GM19240 (cell line): ENCODE measurements around the gene ZPR1.

ENCODE experiments used
- DNase-seq: peaks from one replicate; pipeline ENCODE4 v3.0.0; 2011; ENCODE audit warnings: low spot score; ENCODE audit not compliant: insufficient read length

Gene ZPR1

DNA sequence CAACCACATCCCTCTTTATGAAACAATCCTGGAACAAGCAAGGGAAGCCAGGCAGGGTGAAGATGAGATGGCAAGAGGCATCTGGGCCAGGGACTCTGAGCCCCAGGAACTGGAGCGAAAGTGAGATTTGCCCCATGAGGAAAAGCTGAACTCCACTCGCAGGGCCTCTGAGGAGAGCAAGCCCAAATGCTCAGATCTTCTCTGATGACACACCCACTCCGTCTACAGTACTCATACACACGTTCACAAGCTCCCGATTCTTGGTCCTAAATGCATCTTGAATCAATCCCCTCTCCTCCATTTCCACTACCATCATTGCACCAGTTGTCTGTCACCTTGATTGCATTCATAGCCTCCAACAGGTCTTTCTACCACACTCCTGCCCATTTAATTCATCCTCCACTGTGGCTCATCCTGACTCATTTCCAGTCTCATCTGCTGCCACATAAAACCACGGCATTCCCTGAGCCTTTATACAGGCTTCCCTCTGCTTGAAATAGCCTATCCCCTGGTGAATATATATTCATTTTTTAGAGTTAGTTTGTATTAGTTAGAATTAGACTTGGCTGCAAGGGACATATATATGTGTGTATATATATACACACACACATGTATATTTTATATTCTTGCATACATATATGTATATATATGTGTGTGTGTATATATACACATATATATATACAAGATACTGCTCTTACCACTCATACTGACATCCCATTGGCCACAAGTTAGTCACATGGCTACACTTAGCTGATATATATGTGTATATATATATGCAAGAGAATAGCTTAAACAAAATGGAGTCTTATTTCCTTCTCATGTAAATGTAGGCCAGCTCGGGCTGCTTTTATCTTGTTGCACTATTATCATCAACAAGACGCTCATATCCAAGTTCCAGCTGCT is 5.3 kb upstream of the ZPR1 start:
- DNase-seq: no peak

- DNase-seq: no peak
Measured at GRCh38 chr11:116792144-116792868, 4.5 kb upstream of the ZPR1 start.

DNA sequence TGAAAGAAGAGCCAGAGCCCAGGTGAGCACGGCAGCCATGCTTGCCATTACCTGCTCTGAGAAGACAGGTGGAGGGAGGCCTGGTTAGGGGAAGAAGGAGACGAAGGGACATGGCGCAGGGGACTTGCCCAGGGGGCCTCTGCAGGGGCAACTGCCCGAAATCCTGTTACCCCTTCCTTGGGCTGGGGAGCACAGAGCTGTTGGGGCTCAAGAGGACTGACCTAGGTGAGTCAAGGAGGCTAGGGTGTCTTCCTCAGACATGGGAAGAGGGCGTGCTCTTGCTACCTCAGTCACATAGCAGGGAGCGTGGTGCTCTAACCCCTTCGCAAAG is 4.0 kb upstream of the ZPR1 start, which contains the start of gene APOA5:
Gene APOA5, minus strand, starts transcription at position 67 of the 331 bp plus-strand sequence. Its CDS starts 19 bp downstream, at position 48.
- DNase-seq: no peak

GRCh38 chr11:116791002-116791812 is 3.4 kb upstream of the ZPR1 start:
- DNase-seq: peak; percentile 65

DNA sequence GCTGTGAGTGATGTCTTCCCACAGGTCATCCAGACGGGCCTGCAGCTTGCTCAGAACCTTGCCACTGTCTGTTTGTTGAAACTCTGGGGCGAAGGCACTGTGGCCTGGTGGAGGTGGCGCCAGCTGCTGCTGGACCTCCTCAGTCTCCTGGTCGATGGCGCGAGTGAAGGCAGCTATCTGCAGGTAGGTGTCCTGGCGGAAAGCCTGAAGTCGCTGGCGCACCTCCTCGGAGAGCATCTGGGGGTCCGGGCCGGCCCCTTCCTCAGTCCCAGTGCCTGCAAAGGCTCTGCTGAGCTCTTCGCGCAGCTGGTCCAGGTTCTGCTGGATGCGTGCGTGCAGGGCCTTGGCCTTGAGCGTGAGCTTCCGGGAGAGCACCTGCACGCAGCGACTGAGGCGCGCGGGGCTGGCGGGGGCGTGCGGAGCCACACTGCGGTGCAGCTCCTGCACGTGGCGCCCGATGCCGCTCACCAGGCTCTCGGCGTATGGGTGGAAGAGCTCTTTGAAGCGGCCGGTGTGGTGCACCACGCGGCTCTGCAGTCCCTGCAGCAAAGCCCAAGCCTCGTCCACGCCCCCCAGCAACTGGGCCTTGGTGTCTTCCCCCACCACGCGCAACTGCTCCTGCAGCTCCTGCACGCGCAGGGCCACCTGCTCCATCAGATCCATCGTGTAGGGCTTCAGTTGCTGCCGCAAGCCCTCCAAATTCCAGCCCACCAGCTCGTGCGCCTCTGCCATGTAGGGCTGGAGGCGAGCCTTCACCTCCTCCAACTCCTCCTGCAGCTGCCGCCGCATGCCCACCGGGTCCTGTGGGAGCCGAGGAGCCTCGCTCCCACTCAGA is 2.6 kb upstream of the ZPR1 start:
- no peak for DNase-seq

- no peak for DNase-seq
Measured at GRCh38 chr11:116788975-116789374, 1.2 kb upstream of the ZPR1 start.

GRCh38 chr11:116788534-116788933 is 711 bp upstream of the ZPR1 start:
- no peak for DNase-seq

- no peak for DNase-seq
Measured at GRCh38 chr11:116787436-116787785, 412 bp downstream of the ZPR1 start.

GRCh38 chr11:116786966-116787365 is 857 bp downstream of the ZPR1 start:
- no peak for DNase-seq

DNA sequence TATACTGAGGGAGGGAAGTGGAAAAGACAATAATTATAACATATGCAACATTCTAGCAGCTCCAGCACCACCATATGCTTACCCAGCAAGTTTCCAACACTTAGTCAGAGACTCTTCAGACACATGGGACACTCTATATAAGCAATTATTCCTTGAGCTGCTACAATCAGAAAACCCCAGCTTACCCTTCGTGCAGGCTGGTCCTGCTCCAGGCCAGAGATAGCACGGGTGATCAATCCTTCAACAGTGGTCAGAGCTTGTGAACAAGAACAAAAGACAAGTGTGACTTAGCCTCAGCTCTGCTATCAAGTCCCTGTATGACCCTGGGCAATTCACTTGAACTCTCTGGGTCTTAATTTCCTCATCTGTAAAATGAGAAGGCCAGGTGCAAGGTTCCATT is 1.5 kb downstream of the ZPR1 start:
- no peak for DNase-seq

DNA sequence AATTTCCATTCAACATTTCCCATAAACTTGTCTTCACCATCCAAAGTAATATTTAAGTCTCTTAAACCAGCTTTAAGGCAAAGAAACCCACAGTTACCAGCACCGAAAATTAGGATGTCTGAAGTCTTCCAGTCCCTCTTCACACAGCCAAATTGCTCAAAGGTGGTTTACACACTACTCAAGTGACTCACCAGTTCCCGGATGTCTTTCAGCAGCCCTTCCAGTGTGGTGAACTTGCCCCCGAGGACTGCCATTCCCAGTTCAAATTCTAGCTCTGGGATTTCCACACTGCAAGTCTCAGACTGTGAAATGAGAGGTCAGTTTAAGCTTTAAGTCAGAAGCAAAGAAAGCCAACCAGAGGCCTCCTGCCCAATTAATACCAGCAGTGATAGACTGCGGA is 5.1 kb downstream of the ZPR1 start:
- no peak for DNase-seq

- no peak for DNase-seq
Measured at GRCh38 chr11:116778556-116778955, 9.3 kb downstream of the ZPR1 start.

DNA sequence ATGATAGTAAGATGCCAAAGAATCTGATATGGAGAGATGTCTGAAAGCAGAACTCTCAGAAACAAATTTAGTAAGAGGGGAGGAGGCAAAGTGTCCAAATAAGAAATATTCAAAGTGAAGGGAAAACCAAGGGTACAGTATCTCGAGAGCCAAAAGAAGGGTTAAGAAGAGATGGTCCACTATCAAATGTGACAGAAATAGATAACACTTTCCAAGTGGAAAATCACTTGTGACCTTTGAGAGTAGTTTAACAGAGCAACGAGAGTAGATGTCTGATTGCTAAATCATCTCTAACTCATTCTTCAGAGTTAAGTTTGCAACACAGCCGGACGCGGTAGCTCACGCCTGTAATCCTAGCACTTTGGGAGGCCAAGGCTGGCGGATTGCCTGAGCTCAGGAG is 10.8 kb downstream of the ZPR1 start:
- no peak for DNase-seq

DNA sequence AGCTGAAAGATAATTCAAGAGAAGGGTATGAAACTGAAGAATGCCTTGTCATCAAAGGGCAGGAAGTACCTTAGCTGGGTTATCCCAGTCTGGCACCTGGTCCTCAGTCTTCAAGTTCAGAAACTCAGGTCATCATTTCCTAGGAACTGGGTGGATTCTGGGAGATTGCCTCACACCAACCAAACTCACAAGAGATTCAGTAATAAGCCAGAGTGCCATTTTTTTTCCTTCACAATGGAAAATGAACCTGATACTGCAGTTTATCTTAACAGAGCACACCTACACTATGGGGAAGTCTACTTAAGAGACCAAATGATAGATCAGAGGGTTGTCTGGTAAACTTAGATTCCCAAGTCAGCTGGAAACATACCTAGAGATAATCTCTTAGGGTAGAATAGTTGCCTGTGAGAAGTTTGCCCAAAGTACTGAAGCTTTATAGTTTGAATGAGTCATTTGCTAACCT is 11.3 kb downstream of the ZPR1 start:
- DNase-seq: no peak

- DNase-seq: no peak
Measured at GRCh38 chr11:116775975-116776374, 11.8 kb downstream of the ZPR1 start.

DNA sequence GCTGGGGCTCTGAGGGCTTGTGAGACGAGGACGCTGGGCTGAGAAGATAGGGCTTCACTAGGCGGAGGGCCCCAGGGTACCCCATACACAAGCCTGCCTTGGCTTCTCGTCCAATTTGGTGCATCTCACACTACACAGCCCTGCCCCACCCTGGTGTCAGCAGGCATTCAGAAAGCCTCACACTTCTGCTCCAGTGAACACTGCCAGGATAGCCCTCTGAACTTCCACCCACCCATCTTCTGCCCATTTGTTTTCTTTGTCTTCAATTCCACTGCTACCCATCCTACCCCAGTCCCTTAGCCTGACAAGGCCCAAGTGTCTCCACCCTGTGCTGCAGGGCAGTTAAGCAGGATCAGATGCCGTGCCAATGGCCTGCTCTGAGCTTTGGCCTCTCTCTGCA is 13.2 kb downstream of the ZPR1 start:
- DNase-seq: no peak

DNA sequence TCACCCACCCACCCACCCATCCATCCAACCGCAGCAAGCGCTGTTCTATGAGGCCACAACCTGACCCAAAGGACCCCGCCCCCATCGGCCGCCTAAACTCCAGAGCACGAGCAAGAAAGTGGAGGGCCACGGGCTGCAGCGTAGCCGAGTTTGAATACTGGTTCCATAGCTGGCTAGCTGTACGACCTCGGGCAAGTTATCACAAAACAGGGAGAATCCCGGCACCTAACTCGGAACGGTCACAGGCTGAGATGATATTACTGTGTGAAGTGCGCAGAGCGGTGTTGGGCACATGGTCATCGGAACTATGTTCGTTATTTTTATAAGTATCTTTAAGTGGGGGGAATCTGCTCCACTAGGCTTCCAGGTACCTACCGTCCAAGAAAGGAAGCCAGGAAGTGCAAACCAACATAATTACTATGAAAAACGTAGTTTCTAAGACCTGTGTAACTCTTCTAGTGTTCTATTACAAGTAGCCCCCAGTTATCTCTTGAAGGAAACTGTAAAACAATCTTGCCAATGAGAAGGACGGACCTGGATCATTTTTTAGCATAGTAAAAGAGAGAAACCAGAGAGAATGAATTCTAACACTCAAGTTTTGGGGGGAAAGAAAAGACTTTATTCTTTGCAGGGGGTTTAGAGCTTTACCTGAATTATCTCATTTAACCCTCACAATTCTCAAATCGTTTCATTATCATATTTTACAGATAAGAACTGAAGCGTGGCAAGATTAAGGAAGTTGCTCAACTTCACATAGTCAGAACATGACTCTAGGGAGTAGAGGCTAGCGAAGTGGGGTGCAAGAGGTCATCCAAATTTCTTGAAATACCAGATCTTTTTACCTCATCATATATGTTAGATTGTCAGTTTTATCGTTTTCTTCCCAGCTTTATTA is 14.4 kb downstream of the ZPR1 start:
- DNase-seq: no peak

- peak; percentile 79 for DNase-seq
Measured at GRCh38 chr11:116772443-116773202, 15.2 kb downstream of the ZPR1 start, which contains the start of gene BUD13. BUD13 (minus strand) TSS chr11:116772987; CDS start chr11:116772964, 23 bp downstream.

DNA sequence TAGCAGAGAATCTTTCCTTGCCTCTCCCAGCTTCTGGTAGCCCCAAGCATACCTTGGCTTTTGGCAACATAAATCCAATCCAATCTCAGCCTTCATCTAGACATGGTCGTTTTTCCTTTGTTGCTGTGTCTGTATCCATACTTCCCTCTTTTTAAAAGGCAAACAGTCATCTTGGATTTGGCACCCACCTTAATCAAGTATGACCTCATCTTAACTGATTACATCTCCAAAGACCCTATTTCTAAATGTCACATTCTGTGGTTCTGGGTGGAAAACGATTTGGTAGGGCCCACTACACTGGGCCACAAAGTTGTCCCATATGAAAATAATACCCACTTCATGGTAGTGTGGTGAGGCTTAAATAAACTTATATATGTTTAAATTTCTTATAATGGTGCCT is 15.9 kb downstream of the ZPR1 start:
- no peak for DNase-seq
